ENCODE measurements around the gene PCDH17.

The PCDH17 gene

DNA sequence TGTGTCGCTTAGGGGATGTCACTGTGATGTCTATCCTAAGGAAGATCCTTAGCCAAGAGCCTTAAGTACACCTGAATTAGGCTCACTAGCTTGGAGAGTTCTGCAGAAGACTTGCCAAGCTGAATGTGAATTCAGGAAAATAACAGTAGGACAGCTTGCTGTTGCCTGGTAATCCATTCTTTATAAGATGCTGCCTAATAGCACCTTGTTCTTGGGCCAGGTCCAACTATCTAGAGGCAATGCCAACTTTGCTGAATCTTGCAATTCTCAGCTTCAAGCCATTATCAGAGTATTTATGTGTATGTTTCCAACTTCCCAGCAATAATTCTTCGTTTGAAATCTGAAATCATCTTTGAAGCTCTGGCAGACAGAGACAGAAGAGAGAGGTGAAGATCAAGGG lies 102.8 kb downstream of the PCDH17 start:
- no peak for DNase-seq (ENCODE audit: low spot score)

GRCh38 chr13:57739089-57739488 lies 107.5 kb downstream of the PCDH17 start:
- DNase-seq (ENCODE audit: low spot score) = peak; percentile 14

DNA sequence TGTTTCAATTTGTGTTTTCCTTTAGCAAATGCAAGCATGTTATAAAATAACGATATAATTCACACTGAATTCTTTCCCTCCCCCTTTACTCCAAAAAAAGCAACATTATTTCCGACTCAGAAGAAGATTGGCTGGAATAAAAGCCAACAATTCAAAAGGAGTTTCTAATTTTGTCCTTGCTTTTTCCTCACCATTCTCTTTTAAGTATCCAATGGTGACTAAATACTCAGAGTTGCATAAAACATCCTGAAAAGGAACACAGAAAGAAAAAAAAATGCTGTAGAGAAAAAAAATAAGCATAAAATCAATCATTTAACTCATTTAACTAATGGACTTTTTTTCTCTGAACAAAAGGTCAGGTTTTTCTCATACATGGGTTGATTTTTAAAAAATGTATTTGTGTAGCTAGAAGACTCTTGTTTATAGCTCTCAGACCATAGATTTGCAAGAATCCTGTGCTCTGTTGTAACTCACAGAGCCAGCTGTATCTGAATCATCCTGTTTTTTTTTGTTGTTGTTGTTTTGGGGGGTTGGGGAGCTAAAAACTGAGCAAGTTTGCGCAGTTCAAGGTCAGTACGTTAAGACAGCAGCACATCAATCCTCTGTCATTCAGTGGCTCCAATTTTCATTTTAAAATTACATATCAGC lies 108.1 kb downstream of the PCDH17 start:
- DNase-seq (ENCODE audit: low spot score) = no peak

DNA sequence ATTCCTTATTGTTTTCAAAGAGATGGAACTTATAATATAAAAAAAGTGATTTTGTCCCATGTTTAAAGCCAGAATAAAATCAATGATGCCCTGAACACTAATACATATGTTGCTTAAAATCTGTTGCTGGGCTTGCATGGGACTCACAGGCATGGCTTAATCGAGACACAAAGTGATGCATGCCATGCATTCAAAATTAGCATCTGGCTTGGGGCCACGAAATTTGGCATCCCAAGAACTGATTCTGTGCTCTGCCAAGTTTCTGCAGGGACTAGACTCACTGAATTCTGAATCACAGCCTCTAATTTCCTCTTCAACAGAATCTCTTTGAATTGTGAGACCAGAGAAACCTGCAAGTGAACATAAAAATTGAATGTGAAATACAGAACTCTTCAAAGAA lies 109.2 kb downstream of the PCDH17 start:
- DNase-seq (ENCODE audit: low spot score) = no peak

GRCh38 chr13:57748096-57748495 lies 116.6 kb downstream of the PCDH17 start:
- DNase-seq (ENCODE audit: low spot score) = no peak

GRCh38 chr13:57760951-57761350 lies 129.4 kb downstream of the PCDH17 start:
- no peak for DNase-seq (ENCODE audit: low spot score)

DNA sequence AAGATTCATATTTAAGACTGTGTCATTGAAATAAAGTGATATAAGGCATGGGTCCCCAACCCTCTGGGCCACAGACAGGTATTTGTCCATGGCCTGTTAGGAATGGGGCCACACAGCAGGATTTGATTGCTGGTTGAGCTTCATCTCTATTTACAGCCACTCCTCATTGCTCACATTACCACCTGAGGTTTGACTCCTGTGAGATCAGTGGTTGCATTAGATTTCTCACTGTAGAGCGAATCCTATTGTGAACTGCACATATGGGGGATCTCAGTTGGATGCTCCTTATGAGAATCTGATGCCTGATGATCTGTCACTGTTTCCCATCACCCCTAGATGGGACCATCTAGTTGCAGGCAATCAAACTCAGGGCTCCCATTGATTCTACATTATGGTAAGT lies 132.1 kb downstream of the PCDH17 start:
- DNase-seq (ENCODE audit: low spot score) = no peak

Data from iPS-NIHi11 (cell line).